IPS-18c (cell line): ENCODE results near the gene SVIP.

Experiments
- H3K4me3 ChIP-seq: 2 replicates; pipeline ENCODE4 v1.7.0; 2013; ENCODE audit warnings: low read depth, mild to moderate bottlenecking, low read length, moderate library complexity; ENCODE audit not compliant: insufficient read depth
- H3K9me3 ChIP-seq: one replicate; pipeline ENCODE4 v1.6.1; 2013; ENCODE audit warnings: mild to moderate bottlenecking, low read length, moderate library complexity; ENCODE audit not compliant: control insufficient read depth, insufficient read depth

SVIP gene

GRCh38 chr11:22802861-22803260, 26.7 kb downstream of the SVIP start:
- H3K4me3 ChIP-seq: no peak overlapping the region

GRCh38 chr11:22800482-22800881, 29.1 kb downstream of the SVIP start:
- Histone ChIP-seq H3K4me3 (no peak overlapping the region), H3K9me3 (no peaks in the 10 kb centered on the region)

More at GRCh38 chr11:22802861-22803260, 26.7 kb downstream of the SVIP start:
- H3K9me3 ChIP-seq: no peaks in the 10 kb centered on the region

- Histone ChIP-seq H3K9me3 (no peaks in the 10 kb centered on the region), H3K4me3 (no peak overlapping the region)
Measured at GRCh38 chr11:22798901-22799300, 30.7 kb downstream of the SVIP start.

GRCh38 chr11:22797047-22797446, 32.6 kb downstream of the SVIP start:
- Histone ChIP-seq H3K9me3 (no peaks in the 10 kb centered on the region), H3K4me3 (no peak overlapping the region)

- Histone ChIP-seq H3K4me3 (no peak overlapping the region), H3K9me3 (no peaks in the 10 kb centered on the region)
Measured at GRCh38 chr11:22795914-22796313, 33.7 kb downstream of the SVIP start.

GRCh38 chr11:22792497-22792896, 37.1 kb downstream of the SVIP start:
- H3K4me3 ChIP-seq: no peak overlapping the region
- no peaks in the 10 kb centered on the region for H3K9me3 ChIP-seq

- H3K9me3 ChIP-seq: no peaks in the 10 kb centered on the region
- no peak overlapping the region for H3K4me3 ChIP-seq
Measured at GRCh38 chr11:22787551-22788162, 41.9 kb downstream of the SVIP start.

- Histone ChIP-seq H3K9me3 (no peaks in the 10 kb centered on the region), H3K4me3 (no peak overlapping the region)
Measured at GRCh38 chr11:22787055-22787454, 42.5 kb downstream of the SVIP start.

GRCh38 chr11:22786475-22786874, 43.1 kb downstream of the SVIP start:
- Histone ChIP-seq H3K9me3 (no peaks in the 10 kb centered on the region), H3K4me3 (no peak overlapping the region)

GRCh38 chr11:22785251-22785650, 44.4 kb downstream of the SVIP start:
- no peak overlapping the region for H3K4me3 ChIP-seq
- no peaks in the 10 kb centered on the region for H3K9me3 ChIP-seq

GRCh38 chr11:22780952-22781593, 48.5 kb downstream of the SVIP start:
- Histone ChIP-seq H3K4me3 (no peak overlapping the region), H3K9me3 (no peaks in the 10 kb centered on the region)

- H3K9me3 ChIP-seq: no peaks in the 10 kb centered on the region
- H3K4me3 ChIP-seq: no peak overlapping the region
Measured at GRCh38 chr11:22779850-22780249, 49.8 kb downstream of the SVIP start.

- H3K4me3 ChIP-seq: no peak overlapping the region
- H3K9me3 ChIP-seq: no peaks in the 10 kb centered on the region
Measured at GRCh38 chr11:22778642-22779041, 51.0 kb downstream of the SVIP start.

- Histone ChIP-seq H3K9me3 (no peaks in the 10 kb centered on the region), H3K4me3 (no peak overlapping the region)
Measured at GRCh38 chr11:22775248-22775647, 54.4 kb downstream of the SVIP start.

GRCh38 chr11:22774716-22775115, 54.9 kb downstream of the SVIP start:
- H3K9me3 ChIP-seq: no peaks in the 10 kb centered on the region
- H3K4me3 ChIP-seq: no peak overlapping the region

- no peaks in the 10 kb centered on the region for H3K9me3 ChIP-seq
- no peak overlapping the region for H3K4me3 ChIP-seq
Measured at GRCh38 chr11:22769081-22769480, 60.5 kb downstream of the SVIP start.
